RKO (cell line): ENCODE results near the gene GAP43.

Experiments used
- DNase-seq: peaks from one replicate; pipeline ENCODE4 v3.0.0-alpha.2; 2016; ENCODE audit warnings: low spot score

The GAP43 gene

DNA sequence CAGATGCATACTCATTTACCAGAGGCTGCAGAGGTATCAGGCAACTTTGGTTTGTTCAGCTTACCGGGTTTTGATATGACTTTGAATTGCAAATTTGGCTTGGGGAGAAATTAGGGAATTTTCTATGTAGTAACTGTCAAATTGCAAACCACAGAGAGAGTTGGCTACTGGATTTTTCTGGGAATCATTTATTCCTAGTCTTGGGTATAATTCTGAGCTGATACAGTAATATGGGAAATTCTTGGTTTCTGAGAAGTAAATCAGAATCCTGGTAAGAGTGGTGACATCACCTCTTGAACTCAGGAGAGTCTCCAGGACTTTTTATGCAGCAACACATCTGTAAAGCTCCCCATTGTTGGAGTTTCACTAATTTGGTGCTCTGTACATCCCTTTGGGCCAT is 39.0 kb downstream of the GAP43 start:
- no peak for DNase-seq

DNA sequence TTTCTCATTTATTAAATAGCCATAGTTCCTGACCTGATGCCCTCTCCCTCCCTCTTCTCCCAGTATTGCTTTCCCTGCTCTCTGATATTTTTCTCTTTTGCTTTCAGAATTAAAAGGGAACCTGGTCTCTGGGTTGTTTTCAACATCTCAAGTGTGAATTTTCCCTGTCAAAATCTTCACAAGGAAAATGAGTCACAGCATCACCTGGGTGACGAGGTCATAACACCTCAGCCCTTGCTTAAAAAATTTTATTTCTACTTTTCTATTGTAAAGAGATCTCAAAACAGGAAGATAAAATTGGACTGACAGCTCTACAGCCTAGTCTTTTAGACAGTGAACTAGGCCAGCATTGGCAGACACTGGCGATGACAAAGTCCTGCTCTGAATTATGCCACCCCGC is 40.1 kb downstream of the GAP43 start:
- no peak for DNase-seq

DNA sequence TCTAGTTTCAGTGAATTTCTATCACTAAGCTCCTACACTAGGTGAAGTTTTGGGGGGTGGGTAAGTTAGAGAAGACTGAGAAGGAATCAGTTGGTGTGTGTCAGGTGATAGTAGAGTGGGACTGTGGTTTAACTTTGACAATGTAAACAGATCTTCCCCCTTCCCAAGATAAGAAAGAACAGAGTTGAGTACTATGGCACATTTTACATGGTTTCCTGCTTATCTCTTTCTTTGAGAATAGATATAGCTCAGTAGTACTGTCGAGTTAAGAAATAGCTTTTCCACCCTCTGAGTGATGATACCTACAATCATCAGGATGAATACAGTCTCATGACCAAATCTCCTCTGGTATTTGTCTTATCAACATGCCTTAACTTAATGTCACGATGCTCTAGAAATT is 42.8 kb downstream of the GAP43 start:
- no peak for DNase-seq

DNA sequence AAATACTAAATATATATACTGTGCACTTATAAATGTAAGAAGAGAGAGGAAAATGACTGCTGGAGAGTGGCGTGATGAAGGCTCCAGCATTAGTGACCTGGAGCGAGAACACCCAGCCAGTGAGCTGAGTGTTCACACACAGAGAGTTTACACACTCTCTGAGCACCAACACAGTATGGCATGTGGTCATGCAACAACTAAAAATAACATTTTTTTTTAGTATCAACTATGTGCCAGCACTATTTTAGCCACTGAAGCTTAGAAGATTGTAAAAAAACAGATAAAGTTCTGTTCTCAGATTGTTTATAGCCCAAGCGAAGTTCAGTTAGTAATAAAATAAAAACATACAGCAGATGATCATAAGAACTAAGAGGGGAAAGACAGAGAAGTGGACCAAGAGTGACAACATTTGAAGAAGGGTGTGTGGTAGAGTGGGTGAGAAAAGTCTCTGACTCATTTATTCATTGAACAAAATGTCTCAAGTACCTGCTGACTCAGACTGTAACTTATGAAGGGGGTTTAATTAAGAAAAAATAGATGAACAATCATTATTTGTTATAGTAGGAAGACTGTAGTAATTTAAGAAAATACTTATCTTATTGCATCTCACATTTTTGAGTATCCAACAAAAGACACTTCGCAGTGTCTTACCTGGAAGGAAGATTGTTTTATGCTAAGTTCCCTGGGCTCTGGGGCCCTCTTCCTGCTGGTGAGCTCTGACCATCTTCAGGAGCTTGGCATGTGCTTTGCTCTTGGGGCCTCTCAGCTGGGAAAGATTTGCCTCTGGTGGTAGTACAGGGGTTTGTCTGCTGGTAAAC is 43.8 kb downstream of the GAP43 start:
- no peak for DNase-seq

DNA sequence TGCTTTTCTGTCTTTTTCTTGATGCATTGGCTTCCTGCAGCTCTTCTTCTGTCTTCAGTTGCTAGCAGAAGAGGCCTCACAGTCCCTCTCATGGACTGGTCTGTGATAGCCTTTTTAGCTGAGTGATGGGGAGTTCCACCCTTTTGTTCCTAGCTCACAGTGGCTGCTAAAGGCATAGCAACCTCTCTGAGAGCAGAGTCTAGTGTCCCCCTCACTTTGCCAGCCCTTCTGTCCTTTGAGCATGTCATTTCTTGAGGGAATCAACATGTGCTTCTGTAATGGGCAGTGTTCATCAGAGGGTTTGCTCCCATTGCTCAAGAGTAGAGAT is 44.4 kb downstream of the GAP43 start:
- DNase-seq: no peak

DNA sequence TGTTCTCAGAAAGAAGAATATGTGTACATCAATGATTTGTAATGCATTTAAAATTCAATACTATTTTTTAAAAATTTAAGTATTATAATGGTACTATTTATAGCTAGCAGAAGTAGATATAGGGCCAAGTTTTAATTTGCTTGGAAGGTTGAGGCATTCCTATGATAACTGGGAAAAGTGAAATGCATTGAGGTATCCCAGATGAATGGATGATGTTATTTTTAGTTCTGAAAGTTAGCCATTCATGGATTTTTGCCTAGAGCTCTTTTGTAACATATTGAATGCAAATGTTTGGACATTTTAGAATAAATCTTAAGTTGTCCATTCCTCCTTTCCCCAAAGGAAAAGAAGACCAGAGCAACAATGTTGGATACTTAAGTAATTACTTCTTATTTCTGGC is 47.6 kb downstream of the GAP43 start:
- no peak for DNase-seq

DNA sequence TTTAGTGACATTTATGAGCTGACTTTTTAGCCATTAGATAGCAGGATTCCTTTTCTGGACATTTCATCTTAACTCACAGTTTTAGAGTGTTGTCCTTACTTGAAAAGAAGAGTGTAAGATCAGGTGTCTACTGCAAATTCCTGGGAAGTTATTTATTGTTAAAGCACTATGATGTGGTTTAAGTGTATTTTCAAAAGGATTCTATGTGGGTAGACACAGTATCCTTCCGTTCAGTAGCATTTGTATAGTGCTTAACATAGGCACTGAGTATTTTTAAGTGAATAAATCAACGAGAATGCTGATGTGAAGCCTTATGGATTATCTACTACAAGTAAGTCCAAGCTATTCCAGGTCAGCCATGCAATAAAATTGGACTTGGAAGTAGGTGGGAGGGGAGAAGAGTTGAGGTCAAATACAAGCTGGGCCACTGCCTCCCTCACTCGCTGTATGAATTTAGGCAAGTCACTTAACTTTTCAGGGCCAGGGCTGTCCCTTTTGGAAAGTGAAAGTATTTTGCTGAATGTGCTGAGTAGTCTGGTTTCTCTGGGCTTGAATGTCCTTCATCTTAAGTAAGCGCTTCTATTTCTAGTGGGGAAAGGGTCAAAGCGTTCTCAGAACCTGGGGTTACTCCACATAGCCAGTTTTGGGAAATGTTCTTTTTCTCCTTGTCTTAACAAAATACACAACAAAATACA is 48.6 kb downstream of the GAP43 start:
- DNase-seq: no peak

DNA sequence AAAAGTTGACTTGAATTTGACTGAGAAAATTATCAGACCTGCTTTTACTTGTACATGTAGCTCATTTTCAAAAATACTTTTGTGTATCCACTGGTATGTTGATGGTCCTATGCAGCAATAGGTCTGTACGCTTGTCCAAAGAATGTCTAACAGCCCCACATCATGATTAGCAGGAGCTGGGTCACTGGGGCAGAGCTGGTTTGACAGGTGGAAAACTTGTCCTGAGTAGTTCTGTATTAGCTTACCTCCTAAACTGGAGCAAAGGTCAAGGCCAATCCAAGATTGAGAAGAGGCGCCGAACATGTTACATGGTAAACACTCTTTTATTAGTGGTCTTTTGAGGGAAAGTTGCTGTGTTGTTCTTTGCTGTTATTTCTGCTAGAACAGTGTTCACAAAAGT is 50.6 kb downstream of the GAP43 start:
- DNase-seq: no peak

DNA sequence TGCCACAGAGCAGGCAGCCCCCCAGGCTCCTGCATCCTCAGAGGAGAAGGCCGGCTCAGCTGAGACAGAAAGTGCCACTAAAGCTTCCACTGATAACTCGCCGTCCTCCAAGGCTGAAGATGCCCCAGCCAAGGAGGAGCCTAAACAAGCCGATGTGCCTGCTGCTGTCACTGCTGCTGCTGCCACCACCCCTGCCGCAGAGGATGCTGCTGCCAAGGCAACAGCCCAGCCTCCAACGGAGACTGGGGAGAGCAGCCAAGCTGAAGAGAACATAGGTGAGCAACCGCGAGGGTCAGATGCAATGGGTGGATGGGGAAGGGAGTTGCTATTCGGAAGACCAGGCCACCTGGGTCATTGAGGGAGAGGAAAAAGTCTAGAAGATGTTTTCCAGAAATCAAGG is 53.0 kb downstream of the GAP43 start:
- DNase-seq: no peak

DNA sequence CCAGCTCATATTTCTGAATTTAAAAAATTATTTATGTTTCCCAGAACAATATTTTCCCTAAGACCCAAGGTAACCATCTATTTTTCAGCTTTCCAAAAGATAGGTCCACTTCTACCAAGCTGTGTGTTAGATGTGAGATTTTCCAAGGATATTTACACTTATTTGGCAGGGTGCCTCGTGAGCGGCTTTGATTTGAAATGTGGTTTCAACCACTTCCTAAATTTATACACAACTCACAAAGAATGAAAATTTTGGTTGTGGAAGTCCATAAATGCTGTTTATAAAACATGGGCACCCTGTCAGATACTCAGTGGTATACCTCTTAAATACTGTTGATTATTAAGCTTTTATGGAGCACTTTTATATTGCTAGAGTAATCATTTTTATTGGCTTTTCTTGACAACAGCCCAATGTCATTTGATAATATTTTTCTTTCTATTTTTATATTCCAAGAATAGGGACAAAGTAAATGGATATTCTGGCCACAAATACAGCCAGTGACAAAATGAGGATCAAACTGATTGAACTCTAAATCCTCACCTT is 57.6 kb downstream of the GAP43 start:
- DNase-seq: no peak

DNA sequence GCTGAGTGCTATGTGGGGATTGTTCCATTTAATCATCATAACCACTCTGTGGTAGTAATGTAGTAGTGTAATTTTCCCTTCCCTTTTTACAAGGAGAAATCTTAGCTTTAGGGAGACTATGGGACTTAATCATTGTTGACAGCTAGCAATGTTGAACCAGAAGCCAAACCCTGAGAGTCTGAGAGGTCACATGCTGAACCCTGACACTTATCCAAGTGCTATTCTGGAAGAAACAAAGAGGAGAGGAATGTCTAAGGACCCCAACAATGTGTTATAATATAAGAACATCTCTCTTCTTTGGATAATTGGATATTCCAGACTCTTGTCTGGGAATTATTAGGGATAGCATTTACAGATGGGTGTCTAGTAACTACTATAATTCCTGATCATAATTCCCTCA is 58.4 kb downstream of the GAP43 start:
- no peak for DNase-seq

DNA sequence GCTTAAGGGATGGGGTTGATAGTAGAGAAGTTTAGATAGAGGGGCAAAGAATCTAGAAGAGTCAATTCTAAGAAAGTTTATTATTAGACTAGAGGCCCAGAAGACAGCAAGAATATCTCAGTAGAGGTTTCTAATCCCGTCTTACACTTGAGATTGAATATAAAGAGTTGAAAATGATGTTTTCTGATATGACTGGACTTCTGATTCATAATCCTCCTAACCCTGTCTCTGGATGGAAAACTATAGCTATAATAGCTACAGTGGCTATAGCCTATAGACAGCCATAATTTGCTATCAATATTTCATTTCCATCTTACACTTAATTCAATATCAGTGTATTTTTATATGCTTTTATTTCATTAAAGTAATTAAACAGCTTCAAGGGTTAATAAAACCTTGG is 60.0 kb downstream of the GAP43 start:
- no peak for DNase-seq

DNA sequence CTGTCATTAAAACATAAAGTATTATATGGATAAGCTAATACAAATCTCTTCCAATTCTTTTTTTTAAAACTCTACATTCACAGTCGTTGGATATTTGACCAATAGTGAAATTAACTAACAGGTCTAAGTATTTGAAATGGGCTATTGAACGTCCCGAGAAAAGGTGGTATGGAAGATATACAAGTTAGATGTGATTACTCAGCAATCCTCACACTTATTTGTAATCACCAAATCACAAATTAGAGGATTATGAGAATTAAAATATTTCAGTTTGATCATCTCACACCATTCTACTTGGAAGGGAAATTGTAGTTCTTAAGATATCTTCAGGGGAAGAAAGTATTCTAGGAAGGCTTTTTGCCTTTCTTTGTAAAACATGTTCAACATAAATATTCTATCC is 60.5 kb downstream of the GAP43 start:
- no peak for DNase-seq

DNA sequence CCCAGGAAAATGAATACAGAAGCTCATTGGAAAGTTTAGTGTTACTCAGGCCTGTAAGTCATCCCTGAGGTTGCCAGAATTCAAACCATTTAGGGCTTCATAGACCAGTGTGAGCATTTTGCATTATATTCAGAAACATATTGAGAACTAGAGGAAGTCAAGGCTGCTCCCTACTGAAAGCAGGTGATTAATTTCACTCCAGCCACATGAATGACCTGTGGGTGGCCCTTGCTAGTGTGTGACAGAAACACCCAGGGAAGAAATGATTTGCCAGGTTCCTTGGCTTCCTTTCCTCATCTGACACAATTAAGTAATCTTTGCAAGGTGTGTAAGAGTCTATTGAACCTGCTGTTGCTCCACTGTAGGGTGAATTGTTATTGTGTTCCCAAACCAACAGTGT is 61.8 kb downstream of the GAP43 start:
- no peak for DNase-seq

DNA sequence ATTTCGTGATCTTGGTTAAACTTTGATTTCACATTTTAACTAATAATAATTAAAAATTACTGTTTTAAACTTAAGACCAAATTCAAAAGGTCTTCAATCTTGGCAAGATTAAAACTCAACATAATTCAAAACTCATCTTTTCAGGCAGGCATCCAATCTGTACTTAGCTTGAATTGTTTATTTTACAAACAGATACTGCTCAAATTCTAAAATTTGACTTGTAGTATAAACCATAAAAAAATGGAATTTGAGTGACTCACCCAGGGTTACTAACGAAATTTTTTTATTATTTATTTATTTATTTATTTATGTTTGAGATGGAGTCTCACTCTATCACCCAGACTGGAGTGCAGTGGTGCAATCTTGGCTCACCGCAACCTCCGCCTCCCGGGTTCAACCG is 64.4 kb downstream of the GAP43 start:
- no peak for DNase-seq

DNA sequence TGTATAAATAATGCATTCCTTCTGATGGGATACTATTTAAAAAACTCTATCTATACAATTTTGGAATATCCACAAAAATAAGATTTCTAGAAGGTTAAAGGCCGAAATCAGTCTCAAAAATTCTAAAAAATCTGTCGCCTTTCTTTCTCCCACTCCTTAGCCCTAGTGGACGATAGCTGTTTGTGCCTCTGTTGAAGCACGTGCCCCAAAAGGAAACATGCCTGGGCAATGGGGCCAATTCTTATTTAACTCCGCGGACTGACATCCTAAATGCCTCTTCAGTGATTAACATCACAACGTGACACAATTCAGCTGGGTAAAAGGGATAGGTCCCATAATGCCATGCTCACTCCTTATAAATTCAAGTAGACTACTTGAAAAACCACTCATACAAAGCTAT is 65.1 kb downstream of the GAP43 start:
- DNase-seq: no peak

DNA sequence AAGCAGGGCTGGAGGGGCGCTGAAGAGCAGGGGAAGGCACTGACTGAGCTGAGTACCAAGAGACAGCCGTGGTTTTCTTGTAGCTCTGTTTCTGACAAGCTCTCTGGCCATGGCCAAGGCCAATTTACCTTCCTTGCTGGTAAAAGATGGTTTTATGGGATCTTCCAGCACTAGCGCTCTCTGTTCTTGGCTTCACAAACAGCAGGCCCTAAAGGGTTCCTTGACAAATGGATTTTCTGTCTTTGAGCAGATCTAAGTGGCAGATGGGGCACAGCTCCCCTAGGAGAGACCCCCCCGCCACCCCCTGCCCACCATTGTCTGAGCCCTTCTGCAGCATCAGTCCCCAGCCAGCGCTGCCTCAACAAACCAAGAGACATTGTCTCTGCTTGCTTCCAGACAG is 66.6 kb downstream of the GAP43 start:
- DNase-seq: no peak

DNA sequence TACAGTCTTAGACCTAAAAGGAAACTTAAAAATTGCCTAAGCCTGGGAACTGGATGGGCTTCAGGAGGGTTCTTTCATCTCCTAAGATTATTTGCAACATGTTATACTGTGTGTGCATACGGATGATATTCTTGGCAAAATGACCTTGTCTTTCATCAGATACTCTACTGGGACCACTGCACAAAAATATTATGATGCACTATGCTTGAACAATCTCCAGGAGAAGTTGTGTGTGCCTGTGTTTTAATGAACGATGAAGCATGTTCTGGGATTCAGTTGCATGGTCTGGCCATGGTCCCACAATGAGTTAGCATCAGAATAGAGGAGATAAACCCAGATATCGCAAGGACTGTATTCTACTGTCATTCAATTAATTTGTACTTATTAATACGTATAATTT is 68.7 kb downstream of the GAP43 start:
- no peak for DNase-seq

DNA sequence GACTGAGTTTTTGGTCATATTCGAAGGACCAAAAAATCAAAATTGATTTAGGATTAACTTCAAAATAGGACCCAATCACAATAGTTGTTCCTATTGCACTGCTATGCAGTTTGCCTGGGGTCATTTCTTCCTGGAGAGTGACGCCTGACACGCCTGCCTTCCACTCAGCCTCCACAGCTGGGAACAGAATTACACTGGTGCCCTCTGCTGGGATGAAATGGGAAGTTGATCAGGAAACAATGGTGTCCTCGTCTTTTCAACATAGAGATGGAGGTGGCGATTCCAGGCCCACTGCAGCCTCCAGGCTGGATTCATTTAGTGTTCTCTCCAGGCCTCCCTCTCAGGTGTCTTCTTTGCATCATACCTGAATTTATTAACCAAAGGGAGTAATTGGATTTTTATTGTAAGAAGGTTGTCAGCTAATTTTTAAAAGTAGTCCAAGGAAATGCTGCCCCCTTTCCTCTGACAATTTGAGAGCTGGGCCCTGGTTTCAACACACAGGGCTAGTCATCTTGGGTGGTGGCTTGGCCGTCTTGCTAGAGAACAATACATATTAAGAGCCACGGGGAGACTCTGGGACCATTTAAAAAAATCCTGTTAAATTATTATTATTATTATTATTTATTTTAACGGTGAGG is 69.7 kb downstream of the GAP43 start:
- DNase-seq: peak; percentile 81

DNA sequence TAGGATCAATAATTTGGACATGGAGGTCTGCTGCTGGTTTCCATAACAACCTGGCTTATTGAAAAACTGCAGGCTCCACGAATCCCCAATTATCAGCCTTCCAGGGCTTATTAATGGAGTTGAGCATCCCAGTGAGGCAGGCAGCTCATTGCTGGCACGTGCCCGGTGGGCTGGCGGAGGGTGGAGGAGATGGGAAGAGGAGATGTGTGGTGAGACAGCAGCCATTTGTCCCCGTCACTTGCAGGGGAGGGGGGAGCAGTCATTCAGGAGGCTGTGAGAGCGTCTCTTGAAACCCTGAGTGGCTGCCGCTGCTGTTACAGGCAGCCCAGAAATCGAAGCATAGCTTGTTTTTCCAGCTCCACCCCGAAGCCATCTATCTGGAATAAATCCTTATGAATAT is 70.6 kb downstream of the GAP43 start:
- no peak for DNase-seq

DNA sequence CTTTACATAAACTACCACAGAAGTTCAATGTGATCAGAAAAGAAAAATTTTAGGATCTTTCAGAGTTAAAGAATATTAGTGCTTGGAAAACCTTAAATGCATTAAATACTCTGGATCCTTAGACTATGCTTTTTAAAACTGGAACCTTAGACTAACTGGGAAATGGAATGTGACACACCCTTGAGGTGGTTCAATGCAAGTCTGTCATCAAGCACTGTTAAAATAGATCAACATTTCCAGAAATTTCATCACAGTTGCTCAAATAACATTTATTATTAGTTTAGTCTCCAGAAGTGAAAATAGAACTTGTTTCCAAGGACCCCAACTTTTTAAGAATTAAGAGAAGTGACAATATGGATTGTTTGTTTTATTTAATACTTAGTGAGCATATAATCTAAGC is 71.8 kb downstream of the GAP43 start:
- DNase-seq: no peak

DNA sequence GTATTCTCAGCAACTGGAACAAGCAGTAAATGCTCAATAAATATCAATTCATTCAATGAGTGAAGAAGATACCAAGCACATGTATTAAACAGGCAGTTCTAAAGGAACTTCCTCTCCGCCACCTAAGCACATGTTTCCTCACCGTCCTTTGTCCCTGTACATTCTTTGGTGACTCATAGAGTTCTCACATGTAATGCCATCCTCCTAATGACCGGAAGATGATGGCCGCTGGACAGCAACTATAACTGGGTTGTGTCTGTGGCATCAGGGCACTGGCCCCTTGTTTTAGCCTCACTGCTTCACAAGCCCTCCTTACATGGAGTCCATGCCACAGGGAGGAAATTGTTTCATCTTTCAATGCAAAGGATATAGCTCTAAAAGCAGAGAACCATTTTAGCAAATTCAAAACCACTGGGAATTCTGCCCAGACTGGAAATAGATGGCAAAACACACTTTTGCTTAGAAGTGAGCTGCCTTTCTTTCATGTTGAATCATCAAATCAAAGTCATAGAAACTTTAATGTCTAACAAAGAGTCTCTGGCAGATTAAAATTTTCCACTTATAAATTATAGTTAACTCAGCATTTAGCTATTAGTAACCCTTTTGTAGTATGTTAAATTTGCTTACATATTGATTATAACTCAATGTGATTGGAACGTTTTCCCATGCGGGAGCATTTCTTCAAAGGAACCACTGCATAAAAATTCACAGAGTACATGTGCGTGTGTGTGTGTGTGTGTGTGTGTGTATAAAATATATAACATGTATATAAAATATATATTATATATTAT is 74.1 kb downstream of the GAP43 start:
- peak; percentile 23 for DNase-seq
